K562 (cell line): Measurements from ENCODE around the gene MAGEB2. TPM values are rescaled to one million over a fixed set of nuclear protein-coding genes. Genes with fewer than 3 reads are reported as not detected.
A peak's percentile ranks its signal among the peaks of the same experiment; 100 is the strongest.

Source experiments
- ATAC-seq: fragments of 200-7000 bp; cut with Tn5 transposase; 3 replicates; pipeline ENCODE4 v1.9.1; 2020; ENCODE audit warnings: moderate library complexity
- BruUV-seq: library from RNA; stranded (reverse); fragments of 400-500 nt; replicated peaks from 2 replicates; lab custom pipeline; 2021; lab: Mats Ljungman, UMichigan
- CTCF ChIA-PET: fragments of 300-600 bp; formaldehyde crosslinking; extraction: SDS; loops from one replicate; lab custom pipeline; 2021; ENCODE audit warnings: low intra/inter-chr PET ratio; lab: Yijun Ruan, JAX
- POLR2A ChIA-PET: fragments of 300-600, 350-650 bp; sonication (Branson Sonifier 250); formaldehyde crosslinking; extraction: SDS; loops from one replicate; lab custom pipeline; 2021; ENCODE audit warnings: antibody characterized with exemption, inconsistent platforms; lab: Yijun Ruan, JAX
- DNase-seq, 4 experiments: peaks; one replicate each; pipeline versions ENCODE4 v3.0.0 to v3.0.0-alpha.2; 2011 to 2018; ENCODE audit warnings: low spot score in 3 of 4, mixed read lengths in 3 of 4; ENCODE audit errors: extremely low read depth in 1 of 4
- FAIRE-seq: peaks from 2 replicates; lab custom pipeline; 2011; peaks lifted over from hg19 to GRCh38; lab: Jason Lieb, UNC
- H2AFZ ChIP-seq: 2 replicates; pipeline ENCODE4 v1.6.0; 2011; ENCODE audit warnings: low read depth, low read length, control low read depth, inconsistent platforms
- H3K27ac ChIP-seq: fragments of 200-600 bp; 3 replicates; pipeline ENCODE4 v1.8.0; 2011; ENCODE audit warnings: low read depth, mild to moderate bottlenecking, control low read depth, inconsistent platforms, low read length, moderate library complexity, mixed read lengths; ENCODE audit errors: extremely low read depth
- H3K27me3 ChIP-seq, 2 experiments: fragments of 300-600 bp in 1 of 2; 2 replicates in 1 of 2; 3 replicates in 1 of 2; pipeline versions ENCODE4 v1.6.0 to v1.8.0; 2011; ENCODE audit warnings: inconsistent platforms in 2 of 2, low read length in 2 of 2, mild to moderate bottlenecking in 1 of 2, mixed read lengths in 1 of 2, moderate library complexity in 1 of 2; ENCODE audit not compliant: control insufficient read depth in 2 of 2, insufficient read depth in 2 of 2
- H3K36me3 ChIP-seq: fragments of 300-600 bp; 3 replicates; pipeline ENCODE4 v1.8.0; 2011; ENCODE audit warnings: mild to moderate bottlenecking, low read length, inconsistent platforms; ENCODE audit not compliant: control insufficient read depth, insufficient read depth
- H3K4me1 ChIP-seq, 2 experiments: fragments of 200-600 bp in 1 of 2; replicated peaks in 1 of 2; 2 replicates in 1 of 2; 3 replicates in 1 of 2; pipeline versions ENCODE4 v1.5.1 to v1.8.0; 2011; ENCODE audit warnings: inconsistent platforms in 2 of 2, low read length in 2 of 2, mild to moderate bottlenecking in 1 of 2, mixed read lengths in 1 of 2, moderate library complexity in 1 of 2; ENCODE audit not compliant: control insufficient read depth in 2 of 2, insufficient read depth in 2 of 2
- H3K4me2 ChIP-seq: 2 replicates; pipeline ENCODE4 v1.6.1; 2011; ENCODE audit warnings: low read length, control low read depth, inconsistent platforms, mixed read lengths; ENCODE audit not compliant: insufficient read depth
- H3K4me3 ChIP-seq: fragments of 200-600 bp; sonication (generic), shearing (Covaris generic); 2 replicates; pipeline ENCODE4 v1.5.1; 2016; ENCODE audit warnings: control low read depth, inconsistent platforms
- H3K79me2 ChIP-seq: fragments of 200-600 bp; 3 replicates; pipeline ENCODE4 v1.8.0; 2011; ENCODE audit warnings: low read length, inconsistent platforms; ENCODE audit not compliant: control insufficient read depth, insufficient read depth
- H3K9ac ChIP-seq, 2 experiments: 2 replicates each; pipeline versions ENCODE4 v1.6.0 to v1.6.1; 2011; ENCODE audit warnings: low read depth in 2 of 2, low read length in 2 of 2, control low read depth in 1 of 2, inconsistent platforms in 1 of 2, mild to moderate bottlenecking in 1 of 2, mixed read lengths in 1 of 2; ENCODE audit not compliant: insufficient read depth in 1 of 2
- H3K9me1 ChIP-seq: one replicate; pipeline ENCODE4 v1.6.0; 2011; ENCODE audit warnings: inconsistent platforms, mild to moderate bottlenecking, low read length, moderate library complexity; ENCODE audit not compliant: control insufficient read depth, insufficient read depth
- H3K9me3 ChIP-seq: replicated peaks from 2 replicates; pipeline ENCODE4 v1.5.1; 2011; ENCODE audit warnings: low read depth, low read length, inconsistent platforms; ENCODE audit not compliant: control insufficient read depth, insufficient read depth
- H4K20me1 ChIP-seq: replicated peaks from 2 replicates; pipeline ENCODE4 v1.6.1; 2011; ENCODE audit warnings: low read length, inconsistent platforms, mixed read lengths; ENCODE audit not compliant: control insufficient read depth, insufficient read depth
- BRF2 ChIP-seq: IDR thresholded peaks from 3 replicates; pipeline ENCODE4 v1.6.1; 2011; ENCODE audit warnings: borderline replicate concordance, mild to moderate bottlenecking; ENCODE audit not compliant: insufficient read length, insufficient read depth
- CTCF ChIP-seq, 3 experiments: IDR thresholded peaks in 2 of 3; conservative IDR thresholded peaks in 1 of 3; 2 replicates each; pipeline ENCODE4 v1.5.1; 2011 to 2012; ENCODE audit warnings: low read length in 3 of 3, mild to moderate bottlenecking in 3 of 3, control low read depth in 2 of 3, improper control_type of control experiment in 1 of 3, inconsistent platforms in 1 of 3, low read depth in 1 of 3, mixed read lengths in 1 of 3, moderate library complexity in 1 of 3; ENCODE audit not compliant: insufficient read depth in 2 of 3
- WGBS: fragments of 100-300 bp; shearing (Covaris generic); methylation state at CpG from one replicate; pipeline ENCODE4 v1.1.6; 2016; ENCODE audit warnings: low coverage, mixed read lengths; ENCODE audit not compliant: insufficient coverage; ENCODE audit errors: missing lambda C conversion rate; 5-methylcytosine and 5-hydroxymethylcytosine counted together
- in situ Hi-C: fragments of 300-500 bp; cut with MboI; formaldehyde crosslinking; loops from 4 replicates; pipeline ENCODE4 v1.15.0; 2018; ENCODE audit warnings: inconsistent platforms, mixed read lengths
- intact Hi-C: fragments of 100-400 bp; cut with micrococcal nuclease; formaldehyde crosslinking; loops from 2 replicates; pipeline ENCODE4 v1.14.2; 2022
- polyA plus RNA-seq, 8 experiments: library from polyadenylated mRNA; depleted of rRNA in 4 of 8; stranded (reverse) in 5 of 8; unstranded in 3 of 8; fragments of >200 nt; fragmentation: Nextera tagmentation in 2 of 8; fragmentation: Illumina TruSeq in 1 of 8; extraction: Ambion mirVana in 2 of 8; extraction: Trizol in 1 of 8; gene quantifications; 2 replicates each; pipeline versions ENCODE4 v1.2.1 to v1.2.3, GENCODE V29; 2011 to 2014; ENCODE audit warnings: inconsistent platforms in 1 of 8, missing spikeins in 1 of 8
- total RNA-seq, 7 experiments: library from RNA; depleted of rRNA in 6 of 7; stranded (reverse); fragments of >200 nt in 6 of 7; fragmentation: Illumina TruSeq in 2 of 7; extraction: Trizol in 2 of 7; gene quantifications; 2 replicates each; pipeline versions ENCODE4 v1.2.1 to v1.2.3, GENCODE V29; 2011 to 2021; ENCODE audit warnings: low replicate concordance in 1 of 7

MAGEB2 gene
- total and polyA plus RNA-seq, 9 of the 15 experiments (the other 6 are each of a cell fraction or from before 2014, with no cell fraction given): 21.6 to 277 (median 88.8) TPM

GRCh38 chrX:30212172-30212571 lies 3.2 kb upstream of the MAGEB2 start:
- TF ChIP-seq CTCF (IDR thresholded peaks at IDR 0.05 in 2 of 3, conservative IDR thresholded peaks at IDR 0.05 in 1 of 3; ENCODE audit: insufficient read depth in 2 of 3, low read depth in 1 of 3, low read length in 3 of 3): 0 out of 6 replicates have a peak, but pooled peaks of 1 of the 3 experiments have one; percentile 7
- TF ChIP-seq BRF2: no peak
- 6% methylated on average over 2 of the region's 2 CpGs for WGBS
- intact Hi-C loops (no loop called here), in situ Hi-C loops (no loop called here)
- Histone ChIP-seq H3K9me3 (no peaks in the 10 kb centered on the region), H3K27me3 (no peaks in the 10 kb centered on the region), H4K20me1 (no peaks in the 10 kb centered on the region), H3K4me3 (no peak overlapping the region), H3K9me1 (no peaks in the 10 kb centered on the region), H3K4me2 (no peak overlapping the region), H3K27ac (no peak overlapping the region), H3K36me3 (no peaks in the 10 kb centered on the region), H2AFZ (no peak overlapping the region), H3K79me2 (peaks cover 10% of the 10 kb centered on the region), H3K4me1 (peaks cover 8 to 10% of the 10 kb centered on the region in 2 experiments), H3K9ac (no peak overlapping the region)
- ChIA-PET CTCF (no interaction called here), POLR2A (no interaction called here)
- no peak for DNase-seq
- FAIRE-seq: no peak
- BruUV-seq: no TSS peak
- ATAC-seq: no peak
